Nephron progenitor cell (in vitro differentiated cells): ENCODE data around the gene ZP1.

Experiments used
- DNase-seq: peaks from one replicate; pipeline ENCODE4 v3.0.0; 2021
- H3K27ac Mint-ChIP-seq: 2 replicates; pipeline ENCODE4 v1.8.0; 2021; ENCODE audit warnings: mild to moderate bottlenecking, moderate library complexity, mixed read lengths
- H3K27me3 Mint-ChIP-seq: 2 replicates; pipeline ENCODE4 v1.8.0; 2021; ENCODE audit warnings: mild to moderate bottlenecking, low read depth, mixed read lengths; ENCODE audit not compliant: poor library complexity
- H3K36me3 Mint-ChIP-seq: 2 replicates; pipeline ENCODE4 v1.8.0; 2021; ENCODE audit warnings: low read depth, mixed read lengths
- H3K4me1 Mint-ChIP-seq: 2 replicates; pipeline ENCODE4 v1.8.0; 2021; ENCODE audit warnings: mixed read lengths
- H3K4me3 Mint-ChIP-seq: 2 replicates; pipeline ENCODE4 v1.8.0; 2021; ENCODE audit warnings: mild to moderate bottlenecking, moderate library complexity, mixed read lengths
- H3K9me3 Mint-ChIP-seq: 2 replicates; pipeline ENCODE4 v1.8.0; 2021; ENCODE audit warnings: mild to moderate bottlenecking, moderate library complexity, mixed read lengths
- CTCF ChIP-seq: fragments of 200-600 bp; sonication (generic); IDR thresholded peaks from 2 replicates; pipeline ENCODE4 v1.5.0; 2021; ENCODE audit warnings: antibody characterized with exemption

The ZP1 gene

DNA sequence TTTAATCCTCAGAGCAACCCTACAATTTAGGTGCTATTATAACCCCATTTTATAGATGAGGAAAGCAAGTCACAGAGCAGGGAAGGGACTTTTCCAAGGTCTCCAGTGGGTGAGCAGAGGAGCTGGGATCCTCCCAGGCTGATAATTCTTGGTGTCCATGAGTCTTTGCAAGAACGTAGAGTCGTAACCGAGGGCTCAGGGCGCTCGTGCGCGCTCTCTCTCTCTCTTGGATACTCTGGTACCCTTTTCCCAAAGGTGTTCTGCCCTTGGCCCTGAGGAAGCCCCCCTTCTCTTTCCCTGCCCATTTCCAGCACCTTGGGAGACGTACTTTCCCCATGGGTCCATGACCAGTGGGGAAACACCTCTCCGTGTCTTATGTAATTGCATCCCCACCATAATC is 5.2 kb upstream of the ZP1 start:
- H3K27ac Mint-ChIP-seq = peak overlapping the region; percentile 38
- H3K4me3 Mint-ChIP-seq = no peak overlapping the region
- H3K9me3 Mint-ChIP-seq = no peaks in the 10 kb centered on the region
- no peaks in the 10 kb centered on the region for H3K36me3 Mint-ChIP-seq
- DNase-seq = no peak
- peaks cover 6% of the 10 kb centered on the region for H3K27me3 Mint-ChIP-seq
- peaks cover 53% of the 10 kb centered on the region for H3K4me1 Mint-ChIP-seq
- no peak for TF ChIP-seq CTCF

- no peak for DNase-seq
- H3K9me3 Mint-ChIP-seq = no peaks in the 10 kb centered on the region
- no peak for TF ChIP-seq CTCF
- peaks cover 6% of the 10 kb centered on the region for H3K27me3 Mint-ChIP-seq
- no peaks in the 10 kb centered on the region for H3K36me3 Mint-ChIP-seq
- H3K4me1 Mint-ChIP-seq = peaks cover 53% of the 10 kb centered on the region
- no peak overlapping the region for H3K4me3 Mint-ChIP-seq
- peak overlapping the region; percentile 59 for H3K27ac Mint-ChIP-seq
These were observed 3.5 kb upstream of the ZP1 start for GRCh38 chr11:60863550-60864521.

GRCh38 chr11:60864856-60865513 is 2.4 kb upstream of the ZP1 start:
- peaks cover 6% of the 10 kb centered on the region for H3K27me3 Mint-ChIP-seq
- no peaks in the 10 kb centered on the region for H3K9me3 Mint-ChIP-seq
- no peak for DNase-seq
- no peak overlapping the region for H3K4me3 Mint-ChIP-seq
- peaks cover 47% of the 10 kb centered on the region for H3K4me1 Mint-ChIP-seq
- H3K36me3 Mint-ChIP-seq = no peaks in the 10 kb centered on the region
- peak overlapping the region; percentile 17 for H3K27ac Mint-ChIP-seq
- no peak for TF ChIP-seq CTCF

DNA sequence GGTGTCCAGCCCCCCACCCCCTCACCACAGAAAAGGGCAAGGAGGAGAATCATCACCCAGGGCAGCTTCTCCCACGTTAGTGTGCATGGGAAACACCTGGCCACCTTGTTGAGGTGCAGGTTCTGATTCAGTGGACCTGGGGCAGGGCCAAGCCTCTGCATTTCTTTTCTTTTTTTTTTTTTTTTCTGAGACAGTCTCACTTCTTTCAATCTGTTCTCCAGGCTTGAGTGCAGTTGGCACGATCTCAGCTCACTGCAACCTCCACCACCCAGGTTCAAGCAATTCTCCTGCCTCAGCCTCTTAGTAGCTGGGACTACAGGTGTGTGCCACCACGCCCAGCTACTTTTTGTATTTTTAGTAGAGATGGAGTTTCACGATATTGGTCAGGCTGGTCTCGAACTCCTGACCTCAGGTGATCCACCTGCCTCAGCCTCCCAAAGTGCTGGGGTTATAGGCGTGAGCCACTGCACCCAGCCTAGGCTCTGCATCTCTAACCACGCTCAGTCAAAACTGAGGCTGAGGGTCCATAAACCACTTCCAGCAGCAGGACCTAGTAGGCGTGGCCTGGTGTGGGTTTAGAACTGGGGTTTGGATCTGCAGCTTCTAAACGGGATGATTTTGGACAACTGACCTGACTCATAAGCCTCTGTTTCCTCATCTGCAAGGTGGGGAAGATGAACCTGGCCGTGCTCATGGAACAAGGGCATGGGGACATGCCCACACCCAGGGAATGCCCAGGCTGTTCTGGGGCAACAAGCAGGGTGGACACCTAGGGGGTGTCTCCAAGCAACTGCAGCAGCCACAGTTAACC is 734 bp downstream of the ZP1 start:
- H3K4me3 Mint-ChIP-seq = no peak overlapping the region
- TF ChIP-seq CTCF = no peak
- H3K36me3 Mint-ChIP-seq = no peaks in the 10 kb centered on the region
- no peak for DNase-seq
- H3K9me3 Mint-ChIP-seq = no peaks in the 10 kb centered on the region
- H3K27me3 Mint-ChIP-seq = no peaks in the 10 kb centered on the region
- no peak overlapping the region for H3K27ac Mint-ChIP-seq
- peaks cover 44% of the 10 kb centered on the region for H3K4me1 Mint-ChIP-seq

- no peaks in the 10 kb centered on the region for H3K27me3 Mint-ChIP-seq
- H3K9me3 Mint-ChIP-seq = no peaks in the 10 kb centered on the region
- H3K36me3 Mint-ChIP-seq = no peaks in the 10 kb centered on the region
- TF ChIP-seq CTCF = no peak
- no peak for DNase-seq
- peaks cover 44% of the 10 kb centered on the region for H3K4me1 Mint-ChIP-seq
- H3K4me3 Mint-ChIP-seq = no peak overlapping the region
- no peak overlapping the region for H3K27ac Mint-ChIP-seq
These were observed 1.5 kb downstream of the ZP1 start for GRCh38 chr11:60868682-60869450.
